Heart left ventricle (tissue), 16 donors: ENCODE measurements around the gene CAMK2D. TPM values are rescaled to one million over a fixed set of nuclear protein-coding genes. Genes with fewer than 3 reads are reported as not detected.

Experiments
- ATAC-seq, 4 donors: fragments of 200-7000 bp; cut with Tn5 transposase; one replicate each; pipeline ENCODE4 v1.9.1; 2020 to 2022; ENCODE audit warnings: moderate library complexity in 4 of 4, mild to moderate bottlenecking in 3 of 4, moderate number of reproducible peaks in 1 of 4
- DNase-seq, 5 donors: peaks; one replicate each; pipeline ENCODE4 v3.0.0-alpha.2; 2020
- H3K27ac ChIP-seq, 12 donors: fragments of 200-600 bp; sonication (generic) in 4 of 12; one replicate each; pipeline versions ENCODE4 v1.5.0 to v1.8.0; 2016 to 2022; ENCODE audit warnings: mild to moderate bottlenecking in 2 of 12
- H3K27me3 ChIP-seq, 9 donors: fragments of 200-600 bp; sonication (generic) in 2 of 9; one replicate each; pipeline versions ENCODE4 v1.5.1 to v1.8.0; 2016 to 2022; ENCODE audit warnings: mild to moderate bottlenecking in 3 of 9
- H3K36me3 ChIP-seq, 9 donors: fragments of 200-600 bp; sonication (generic) in 2 of 9; one replicate each; pipeline versions ENCODE4 v1.5.0 to v1.8.0; 2018 to 2022; ENCODE audit warnings: mild to moderate bottlenecking in 2 of 9
- H3K4me1 ChIP-seq, 12 donors: fragments of 200-600 bp; sonication (generic) in 4 of 12; one replicate each; pipeline versions ENCODE4 v1.5.0 to v1.8.0; 2016 to 2022; ENCODE audit warnings: mild to moderate bottlenecking in 3 of 12
- H3K4me3 ChIP-seq, 12 donors: fragments of 200-600 bp; sonication (generic) in 4 of 12; one replicate each; pipeline versions ENCODE4 v1.5.0 to v1.8.0; 2017 to 2022; ENCODE audit warnings: mild to moderate bottlenecking in 9 of 12, moderate library complexity in 4 of 12
- H3K9me3 ChIP-seq, 12 donors: fragments of 200-600 bp; sonication (generic) in 4 of 12; one replicate each; pipeline versions ENCODE4 v1.5.0 to v1.8.0; 2016 to 2022; ENCODE audit warnings: mild to moderate bottlenecking in 1 of 12
- POLR2A ChIP-seq, 2 donors: fragments of 450-650 bp; IDR thresholded peaks; one replicate each; pipeline ENCODE4 v1.6.1; 2017; ENCODE audit warnings: antibody characterized with exemption in 2 of 2, mild to moderate bottlenecking in 2 of 2, moderate library complexity in 2 of 2
- WGBS, 4 donors: extraction: QIAGEN DNeasy Blood & Tissue Kit in 2 of 4; methylation state at CpG; one replicate each; pipeline versions ENCODE4 v1.1.5 to v1.1.7; 2013 to 2018; 5-methylcytosine and 5-hydroxymethylcytosine counted together
- intact Hi-C, 10 donors: fragments of 100-400 bp; cut with DNase I; formaldehyde crosslinking; loops; one replicate each; pipeline versions ENCODE4 v1.11.1 to v1.14.2; 2022
- polyA plus RNA-seq, 2 donors: library from polyadenylated mRNA; stranded (reverse); fragments of 200-250 nt; gene quantifications; one replicate each; pipeline ENCODE4 v1.2.3, GENCODE V29; 2013
- total RNA-seq, 9 donors: library from RNA; depleted of rRNA in 2 of 9; stranded (reverse); fragments of >200 nt in 2 of 9; fragmentation: NEBNext Ultra II Directional in 3 of 9; extraction: Animal tissue kit (Norgen Biotek cat#: 25700) in 3 of 9; gene quantifications; one replicate each; pipeline versions ENCODE4 v1.1.0 to v1.2.4, GENCODE V29; 2016 to 2023
- TF ChIP-seq, protein P1 (sequence below), 12 donors: fragments of 200-600 bp; sonication (generic) in 4 of 12; IDR thresholded peaks; one replicate each; pipeline versions ENCODE4 v1.5.0 to v1.8.0; 2018 to 2022; ENCODE audit warnings: antibody characterized with exemption in 12 of 12, mild to moderate bottlenecking in 5 of 12
- donor health status: ischemic (EF 13 %, LVEDD 7.1; RV severe dilation, severe dysfunction).
- donor health status: healthy with polysubstance abuse.
- donor health status: DM: no; HTN: yes; CAD: no.
- donor health status: DM: no; HTN: no; CAD: no.
- donor health status: ischemic (EF 25% LVEDD 6.9; RV normal size, moderate dysfunction).
- donor health status: ischemic (EF 25% LVEDD 5.7; RV mildly dilated, moderate dysfunction).
- donor health status: healthy.
- donor health status: DM: yes; HTN: yes; CAD: no.
- donor health status: ischemic (EF 35%, LVEDD 5.7; RV mildly dilated, moderate dysfunction).
- donor health status: nonischemic (EF 11% LVEDD 7.7; RV severe dilation, severe dysfunction).
- donor health status: DM: yes; HTN: yes; CAD: no.
- donor health status: PGD.
- donor health status: ischemic (EF 29% LVEDD 5.4; RV normal size, mild dysfunction).
- donor health status: nonischemic (EF 23%, LVEDD 6.1; RV moderate dilation, normal function).

CAMK2D gene
- total and polyA plus RNA-seq, 11 donors = 40.9 to 294 (median 215) TPM

DNA sequence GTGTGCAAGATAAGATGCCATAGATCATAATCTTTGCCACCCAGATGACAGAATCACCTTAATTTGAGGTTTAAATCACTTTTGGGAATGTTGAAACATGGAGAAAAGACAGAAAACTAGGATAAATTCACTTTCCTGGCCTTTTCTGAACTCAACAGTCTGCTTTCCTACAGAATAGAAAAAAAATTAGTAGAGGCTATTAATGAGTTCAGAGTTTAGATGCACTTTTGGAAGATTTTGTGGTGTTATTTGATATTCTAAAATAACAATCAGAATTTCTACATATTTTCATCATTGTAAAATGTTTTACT lies 195.9 kb downstream of the CAMK2D start:
- H3K27me3 ChIP-seq = no peaks in the 10 kb centered on the region
- no peaks in the 10 kb centered on the region for H3K9me3 ChIP-seq
- TF ChIP-seq, protein P1, sequence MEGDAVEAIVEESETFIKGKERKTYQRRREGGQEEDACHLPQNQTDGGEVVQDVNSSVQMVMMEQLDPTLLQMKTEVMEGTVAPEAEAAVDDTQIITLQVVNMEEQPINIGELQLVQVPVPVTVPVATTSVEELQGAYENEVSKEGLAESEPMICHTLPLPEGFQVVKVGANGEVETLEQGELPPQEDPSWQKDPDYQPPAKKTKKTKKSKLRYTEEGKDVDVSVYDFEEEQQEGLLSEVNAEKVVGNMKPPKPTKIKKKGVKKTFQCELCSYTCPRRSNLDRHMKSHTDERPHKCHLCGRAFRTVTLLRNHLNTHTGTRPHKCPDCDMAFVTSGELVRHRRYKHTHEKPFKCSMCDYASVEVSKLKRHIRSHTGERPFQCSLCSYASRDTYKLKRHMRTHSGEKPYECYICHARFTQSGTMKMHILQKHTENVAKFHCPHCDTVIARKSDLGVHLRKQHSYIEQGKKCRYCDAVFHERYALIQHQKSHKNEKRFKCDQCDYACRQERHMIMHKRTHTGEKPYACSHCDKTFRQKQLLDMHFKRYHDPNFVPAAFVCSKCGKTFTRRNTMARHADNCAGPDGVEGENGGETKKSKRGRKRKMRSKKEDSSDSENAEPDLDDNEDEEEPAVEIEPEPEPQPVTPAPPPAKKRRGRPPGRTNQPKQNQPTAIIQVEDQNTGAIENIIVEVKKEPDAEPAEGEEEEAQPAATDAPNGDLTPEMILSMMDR (IDR thresholded peaks at IDR 0.05) = no peak
- TF ChIP-seq POLR2A (IDR thresholded peaks at IDR 0.05) = no peak
- intact Hi-C loops = no loop called here
- peak overlapping the region in 2 of 12 donors; percentile 0 to 17 for H3K27ac ChIP-seq
- peaks cover 0 to 36% (median 11%) of the 10 kb centered on the region in 12 donors for H3K4me1 ChIP-seq
- no peaks in the 10 kb centered on the region for H3K36me3 ChIP-seq
- no peak for DNase-seq
- no peak overlapping the region for H3K4me3 ChIP-seq
- ATAC-seq = no peak

DNA sequence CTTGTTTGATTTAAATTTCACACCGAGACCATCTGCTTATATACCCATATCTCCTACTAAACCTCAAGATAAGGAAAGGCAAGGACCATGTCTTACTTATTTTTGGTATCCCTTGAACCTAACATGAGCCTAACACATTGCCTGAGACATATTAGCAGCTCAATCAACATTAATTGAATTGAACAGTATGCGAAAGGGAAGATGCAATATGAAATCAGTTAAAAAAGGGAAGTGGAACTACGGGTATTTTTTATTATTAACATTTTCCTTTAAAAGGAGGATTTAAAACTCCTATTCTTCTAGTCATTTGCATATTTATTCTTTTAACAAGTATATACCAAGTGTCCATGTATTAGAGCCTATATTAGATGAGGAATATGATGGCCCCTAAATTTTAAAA lies 197.0 kb downstream of the CAMK2D start:
- H3K27me3 ChIP-seq = no peaks in the 10 kb centered on the region
- intact Hi-C loops = no loop called here

DNA sequence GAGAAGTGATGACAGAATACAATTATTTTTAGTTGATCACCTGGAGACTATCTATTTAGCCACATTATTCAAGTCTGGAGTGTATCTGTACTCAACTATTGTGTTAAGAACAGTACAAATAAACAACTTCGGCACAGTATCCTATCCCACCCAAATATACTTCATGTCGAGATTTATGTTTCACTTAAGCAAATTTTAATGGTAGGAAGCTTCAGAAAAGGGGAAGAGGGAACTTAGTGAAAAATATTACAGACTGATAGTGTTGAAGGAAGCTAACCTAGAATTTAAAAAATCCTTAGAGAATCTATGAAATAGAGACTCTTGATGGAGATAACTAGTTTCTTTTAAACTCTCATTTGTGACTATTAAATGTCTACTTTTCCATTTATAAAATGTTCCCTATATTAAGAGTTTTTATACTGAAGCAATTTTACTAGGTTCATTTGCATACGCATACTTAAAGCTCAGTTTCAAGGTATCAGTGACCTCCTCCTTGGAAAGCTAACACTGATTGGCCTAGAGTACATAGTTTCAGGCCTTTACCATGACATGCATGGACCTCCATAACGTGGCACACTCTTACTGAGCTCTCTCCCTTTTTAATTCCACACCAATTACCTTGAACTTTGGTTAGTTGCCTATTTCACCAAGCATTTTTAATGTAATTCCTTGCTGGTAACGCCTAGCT lies 197.7 kb downstream of the CAMK2D start:
- intact Hi-C loops = no loop called here
- Histone ChIP-seq H3K27me3 (no peaks in the 10 kb centered on the region), H3K4me1 (peaks cover 0 to 40% (median 12%) of the 10 kb centered on the region in 12 donors), H3K4me3 (no peak overlapping the region), H3K27ac (no peak overlapping the region), H3K9me3 (no peaks in the 10 kb centered on the region), H3K36me3 (no peaks in the 10 kb centered on the region)
- no peak for DNase-seq
- TF ChIP-seq, protein P1 (IDR thresholded peaks at IDR 0.05) = no peak
- TF ChIP-seq POLR2A (IDR thresholded peaks at IDR 0.05) = no peak
- WGBS, 4 donors = 82 to 91% (median 90%) methylated on average over 5 of the region's 5 CpGs
- ATAC-seq = no peak

More for the DNA sequence above, 197.0 kb downstream of the CAMK2D start:
- H3K36me3 ChIP-seq = no peaks in the 10 kb centered on the region
- H3K4me3 ChIP-seq = no peak overlapping the region
- DNase-seq (no peak), ATAC-seq (no peak)
- no peaks in the 10 kb centered on the region for H3K9me3 ChIP-seq
- peaks cover 0 to 40% (median 12%) of the 10 kb centered on the region in 12 donors for H3K4me1 ChIP-seq
- no peak for TF ChIP-seq POLR2A (IDR thresholded peaks at IDR 0.05)
- TF ChIP-seq, protein P1 (IDR thresholded peaks at IDR 0.05) = no peak
- 91 to 93% (median 92%) methylated on average over 3 of the region's 3 CpGs for WGBS, 4 donors
- H3K27ac ChIP-seq = no peak overlapping the region

DNA sequence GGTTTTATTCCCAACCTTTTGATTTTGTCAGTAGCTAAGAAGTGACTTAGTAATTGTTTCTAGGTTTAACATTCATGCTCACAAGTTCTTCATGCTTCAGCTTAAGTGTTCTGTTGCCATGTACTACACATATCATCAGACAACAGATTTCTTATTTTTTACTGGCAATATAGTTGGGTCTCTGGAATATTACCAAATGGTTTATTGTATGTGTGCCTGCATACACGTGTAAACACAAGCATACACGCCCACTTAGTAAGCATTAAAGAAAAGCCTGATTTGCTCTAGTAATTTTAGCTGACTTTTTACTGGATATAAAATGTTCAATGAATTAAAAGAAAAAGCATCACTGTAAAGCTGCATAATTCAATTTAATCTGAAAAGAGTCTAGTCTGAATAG lies 199.8 kb downstream of the CAMK2D start:
- H3K9me3 ChIP-seq = no peaks in the 10 kb centered on the region
- H3K27ac ChIP-seq = peak overlapping the region in 1 of 12 donors; percentile 0

More for the DNA sequence above, 199.8 kb downstream of the CAMK2D start:
- ATAC-seq = no peak
- no peaks in the 10 kb centered on the region for H3K36me3 ChIP-seq
- intact Hi-C loops = no loop called here
- H3K4me1 ChIP-seq = peaks cover 0 to 48% (median 20%) of the 10 kb centered on the region in 12 donors
- H3K4me3 ChIP-seq = no peak overlapping the region
- 70 to 76% (median 72%) methylated on average over 2 of the region's 2 CpGs for WGBS, 4 donors
- TF ChIP-seq POLR2A (IDR thresholded peaks at IDR 0.05) = no peak
- TF ChIP-seq, protein P1 (IDR thresholded peaks at IDR 0.05) = no peak
- DNase-seq = no peak
- no peaks in the 10 kb centered on the region for H3K27me3 ChIP-seq
